Measurements from ENCODE around the gene CTTN.

DNA sequence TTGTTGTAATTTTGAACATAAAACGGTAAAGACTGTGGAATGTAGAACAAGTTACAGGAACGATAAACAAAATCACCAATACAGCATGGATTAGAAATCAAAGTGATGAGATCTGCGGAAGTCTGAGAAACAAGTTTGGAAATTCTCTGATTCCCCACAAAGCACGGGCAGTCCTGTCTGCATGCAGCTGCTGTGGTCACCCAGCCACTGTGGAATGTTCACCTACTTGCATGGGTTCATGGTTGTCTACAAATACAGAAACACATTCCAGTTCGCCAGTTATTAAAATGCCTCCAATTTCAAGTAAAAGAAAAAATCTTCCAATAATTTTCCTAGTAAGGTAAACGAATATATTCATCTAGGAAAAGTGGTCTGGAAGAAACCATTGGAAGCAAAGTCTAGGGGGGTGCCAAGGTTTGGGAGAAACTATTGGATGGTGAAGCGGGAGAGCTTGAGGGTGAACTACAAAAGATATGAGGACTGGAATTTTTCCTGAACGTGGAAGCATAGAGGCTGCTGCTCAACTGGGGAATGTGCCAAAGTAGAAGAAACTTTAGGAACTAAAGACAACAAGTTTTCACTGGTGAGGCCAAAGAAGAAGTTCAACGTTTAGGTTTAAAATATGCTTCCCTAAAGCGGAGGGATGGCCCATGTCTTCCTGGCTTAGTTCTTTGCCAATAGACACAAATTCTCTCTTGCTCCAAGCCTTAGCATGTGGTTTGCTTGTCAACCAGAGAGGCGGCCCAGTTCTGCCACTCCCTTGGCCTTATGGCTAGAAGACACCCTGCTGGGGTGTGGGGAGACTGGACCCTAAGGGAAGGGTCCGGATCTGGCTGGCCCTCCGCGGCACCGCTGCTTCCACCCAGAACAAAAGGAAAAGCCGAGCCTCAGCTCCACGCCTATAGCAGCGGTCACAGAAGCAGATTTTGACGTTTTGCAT, 70.2 kb downstream of the CTTN start:
- TF ChIP-seq, protein P1, sequence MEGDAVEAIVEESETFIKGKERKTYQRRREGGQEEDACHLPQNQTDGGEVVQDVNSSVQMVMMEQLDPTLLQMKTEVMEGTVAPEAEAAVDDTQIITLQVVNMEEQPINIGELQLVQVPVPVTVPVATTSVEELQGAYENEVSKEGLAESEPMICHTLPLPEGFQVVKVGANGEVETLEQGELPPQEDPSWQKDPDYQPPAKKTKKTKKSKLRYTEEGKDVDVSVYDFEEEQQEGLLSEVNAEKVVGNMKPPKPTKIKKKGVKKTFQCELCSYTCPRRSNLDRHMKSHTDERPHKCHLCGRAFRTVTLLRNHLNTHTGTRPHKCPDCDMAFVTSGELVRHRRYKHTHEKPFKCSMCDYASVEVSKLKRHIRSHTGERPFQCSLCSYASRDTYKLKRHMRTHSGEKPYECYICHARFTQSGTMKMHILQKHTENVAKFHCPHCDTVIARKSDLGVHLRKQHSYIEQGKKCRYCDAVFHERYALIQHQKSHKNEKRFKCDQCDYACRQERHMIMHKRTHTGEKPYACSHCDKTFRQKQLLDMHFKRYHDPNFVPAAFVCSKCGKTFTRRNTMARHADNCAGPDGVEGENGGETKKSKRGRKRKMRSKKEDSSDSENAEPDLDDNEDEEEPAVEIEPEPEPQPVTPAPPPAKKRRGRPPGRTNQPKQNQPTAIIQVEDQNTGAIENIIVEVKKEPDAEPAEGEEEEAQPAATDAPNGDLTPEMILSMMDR (conservative IDR thresholded peaks at IDR 0.05; ENCODE audit: low read length): no peak
- no peak for TF ChIP-seq EZH2phosphoT487 (IDR thresholded peaks at IDR 0.05; ENCODE audit: borderline replicate concordance, low read depth, low read length)
